IMR-90 (cell line): Measurements from ENCODE around the gene AP3B1. TPM values are rescaled to one million over a fixed set of nuclear protein-coding genes. Genes with fewer than 3 reads are reported as not detected.

Experiments used
- ATAC-seq: fragments of 200-7000 bp; cut with Tn5 transposase; 2 replicates; pipeline ENCODE4 v1.9.1; 2020; ENCODE audit warnings: low read depth, mild to moderate bottlenecking, moderate library complexity
- BruUV-seq: library from RNA; stranded (reverse); fragments of 400-500 nt; replicated peaks from 2 replicates; lab custom pipeline; 2021; lab: Mats Ljungman, UMichigan
- CTCF ChIA-PET: fragments of 300-600 bp; formaldehyde crosslinking; extraction: SDS; loops from one replicate; lab custom pipeline; 2021; ENCODE audit warnings: antibody characterized with exemption; lab: Yijun Ruan, JAX
- POLR2A ChIA-PET: fragments of 300-600 bp; sonication (Branson Sonifier 250); formaldehyde crosslinking; loops from one replicate; lab custom pipeline; 2022; ENCODE audit warnings: antibody characterized with exemption; ENCODE audit not compliant: unreplicated experiment; lab: Charles Lee
- DNase-seq: peaks from one replicate; pipeline ENCODE4 v3.0.0; 2013
- H2AFZ ChIP-seq: replicated peaks from 2 replicates; pipeline ENCODE3; 2013; ENCODE audit warnings: low read length, mild to moderate bottlenecking; ENCODE audit not compliant: poor library complexity
- H2AK5ac ChIP-seq: 2 replicates; pipeline ENCODE4 v1.6.1; 2013; ENCODE audit warnings: low read depth, low read length, inconsistent platforms
- H2AK9ac ChIP-seq: replicated peaks from 2 replicates; pipeline ENCODE3; 2013; ENCODE audit warnings: mild to moderate bottlenecking, low read depth, low read length, moderate library complexity; ENCODE audit not compliant: poor library complexity
- H2BK120ac ChIP-seq: 2 replicates; pipeline ENCODE4 v1.6.1; 2013; ENCODE audit warnings: low read depth, low read length, inconsistent platforms
- H2BK15ac ChIP-seq: 3 replicates; pipeline ENCODE4 v1.6.1; 2013; ENCODE audit warnings: low read depth, low read length, inconsistent platforms
- H2BK20ac ChIP-seq: 2 replicates; pipeline ENCODE4 v1.6.1; 2013; ENCODE audit warnings: low read depth, mild to moderate bottlenecking, inconsistent platforms, low read length, moderate library complexity
- H2BK5ac ChIP-seq: 2 replicates; pipeline ENCODE4 v1.6.1; 2013; ENCODE audit warnings: mild to moderate bottlenecking, low read depth, low read length, inconsistent platforms; ENCODE audit not compliant: poor library complexity, severe bottlenecking
- H3K14ac ChIP-seq: replicated peaks from 2 replicates; pipeline ENCODE4 v1.6.1; 2013; ENCODE audit warnings: low read depth, low read length, inconsistent platforms
- H3K18ac ChIP-seq: 2 replicates; pipeline ENCODE4 v1.6.1; 2013; ENCODE audit warnings: low read depth, low read length, control low read depth
- H3K23ac ChIP-seq: 2 replicates; pipeline ENCODE4 v1.6.1; 2013; ENCODE audit warnings: low read depth, low read length, inconsistent platforms
- H3K27ac ChIP-seq: 2 replicates; pipeline ENCODE4 v1.5.1; 2013; ENCODE audit warnings: mild to moderate bottlenecking, control low read depth, low read length; ENCODE audit not compliant: insufficient read depth
- H3K27me3 ChIP-seq: 2 replicates; pipeline ENCODE4 v1.6.1; 2013; ENCODE audit warnings: low read length; ENCODE audit not compliant: control insufficient read depth, insufficient read depth
- H3K36me3 ChIP-seq: 2 replicates; pipeline ENCODE4 v1.6.1; 2013; ENCODE audit warnings: low read length, mixed read lengths; ENCODE audit not compliant: control insufficient read depth, insufficient read depth
- H3K4ac ChIP-seq: 2 replicates; pipeline ENCODE4 v1.6.1; 2013; ENCODE audit warnings: low read depth, low read length, inconsistent platforms
- H3K4me1 ChIP-seq: 2 replicates; pipeline ENCODE4 v1.6.1; 2013; ENCODE audit warnings: low read length, mixed read lengths; ENCODE audit not compliant: control insufficient read depth, insufficient read depth
- H3K4me2 ChIP-seq: 2 replicates; pipeline ENCODE4 v1.6.1; 2013; ENCODE audit warnings: low read depth, mild to moderate bottlenecking, control low read depth, low read length, moderate library complexity
- H3K4me3 ChIP-seq: 2 replicates; pipeline ENCODE4 v1.5.1; 2013; ENCODE audit warnings: low read depth, mild to moderate bottlenecking, control low read depth, low read length, moderate library complexity; ENCODE audit not compliant: insufficient read depth
- H3K56ac ChIP-seq: 2 replicates; pipeline ENCODE4 v1.6.1; 2013; ENCODE audit warnings: low read length, inconsistent platforms; ENCODE audit not compliant: insufficient read depth; ENCODE audit errors: extremely low read depth
- H3K79me1 ChIP-seq, 2 experiments: 2 replicates each; pipeline ENCODE4 v1.6.1; 2013; ENCODE audit warnings: low read length in 2 of 2, inconsistent platforms in 1 of 2, low read depth in 1 of 2
- H3K9ac ChIP-seq: 2 replicates; pipeline ENCODE4 v1.6.1; 2013; ENCODE audit warnings: low read depth, low read length, control low read depth
- H3K9me1 ChIP-seq: 2 replicates; pipeline ENCODE4 v1.6.1; 2013; ENCODE audit warnings: low read length, inconsistent platforms; ENCODE audit not compliant: insufficient read depth
- H3K9me3 ChIP-seq: 2 replicates; pipeline ENCODE4 v1.6.1; 2013; ENCODE audit warnings: low read length; ENCODE audit not compliant: control insufficient read depth, insufficient read depth
- H4K20me1 ChIP-seq: 2 replicates; pipeline ENCODE4 v1.6.1; 2013; ENCODE audit warnings: low read length, inconsistent platforms; ENCODE audit not compliant: insufficient read depth
- H4K5ac ChIP-seq: 2 replicates; pipeline ENCODE4 v1.6.1; 2013; ENCODE audit warnings: mild to moderate bottlenecking, low read depth, low read length, control low read depth
- H4K8ac ChIP-seq, 2 experiments: 2 replicates each; pipeline ENCODE4 v1.6.1; 2013; ENCODE audit warnings: low read depth in 2 of 2, low read length in 2 of 2, control low read depth in 1 of 2, inconsistent platforms in 1 of 2
- H4K91ac ChIP-seq: 2 replicates; pipeline ENCODE4 v1.6.1; 2013; ENCODE audit warnings: low read depth, low read length, inconsistent platforms; ENCODE audit not compliant: insufficient read depth
- ELK1 ChIP-seq: fragments of 150-350 bp; IDR thresholded peaks from 2 replicates; pipeline ENCODE4 v1.6.1; 2016; ENCODE audit warnings: low read depth, mild to moderate bottlenecking, low read length, moderate library complexity, borderline replicate concordance
- WGBS, 2 experiments: methylation state at CpG; one replicate each; pipeline versions ENCODE4 v1.1.5 to v1.1.7; 2013; ENCODE audit warnings: missing lambda C conversion rate in 2 of 2; ENCODE audit not compliant: insufficient read length in 1 of 2; ENCODE audit errors: extremely low coverage in 2 of 2; 5-methylcytosine and 5-hydroxymethylcytosine counted together
- dilution Hi-C: fragments of 300-500 bp; cut with HindIII; formaldehyde crosslinking; loops from one replicate; pipeline ENCODE4 v1.14.3; 2018; ENCODE audit warnings: low sequenced_read_pairs; ENCODE audit not compliant: unreplicated experiment
- in situ Hi-C: fragments of 300-500 bp; cut with MboI; formaldehyde crosslinking; loops from 3 replicates; pipeline ENCODE4 v1.14.3; 2019; ENCODE audit warnings: low sequenced_read_pairs, inconsistent platforms, mixed read lengths
- intact Hi-C: fragments of 100-400 bp; cut with micrococcal nuclease; formaldehyde crosslinking; loops from 2 replicates; pipeline ENCODE4 v1.10.0; 2022
- polyA plus RNA-seq, 3 experiments: library from polyadenylated mRNA; depleted of rRNA; stranded (reverse); fragments of >200 nt; gene quantifications; 2 replicates each; pipeline ENCODE4 v1.2.3, GENCODE V29; 2012; ENCODE audit warnings: low replicate concordance in 1 of 3
- total RNA-seq: library from RNA; depleted of rRNA; stranded (reverse); fragments of >200 nt; gene quantifications from 2 replicates; pipeline ENCODE4 v1.2.3, GENCODE V29; 2012

Gene AP3B1
- total and polyA plus RNA-seq, 2 of the 4 experiments (the other 2 are of a cell fraction) = 33.1 to 59.0 TPM

GRCh38 chr5:77991084-77991483, 303.4 kb downstream of the AP3B1 start:
- H2AK9ac ChIP-seq = no peak overlapping the region
- in situ Hi-C loops (no loop called here), intact Hi-C loops (no loop called here), dilution Hi-C loops (no loop called here)
- H3K4me2 ChIP-seq = no peak overlapping the region
- no peak overlapping the region for H3K18ac ChIP-seq
- WGBS, 2 experiments = no CpG with 5 or more reads among the region's 5 CpGs
- H3K4me1 ChIP-seq = no peaks in the 10 kb centered on the region; the same call in 1 of the 2 replicates
- TF ChIP-seq ELK1 = no peak
- no peak overlapping the region for H2BK15ac ChIP-seq
- H2BK20ac ChIP-seq = no peak overlapping the region
- ChIA-PET CTCF (no interaction called here), POLR2A (no interaction called here)
- no peak overlapping the region for H4K91ac ChIP-seq
- H3K23ac ChIP-seq = no peak overlapping the region
- DNase-seq (no peak), ATAC-seq (no peak)
- no peak overlapping the region for H3K4ac ChIP-seq
- no peak overlapping the region for H2AK5ac ChIP-seq
- H2AFZ ChIP-seq = no peak overlapping the region
- no peak overlapping the region for H3K9ac ChIP-seq
- H3K79me1 ChIP-seq = no peaks in the 10 kb centered on the region; a peak in 1 of 4 replicates
- no peaks in the 10 kb centered on the region for H3K27me3 ChIP-seq
- no peak overlapping the region for H3K14ac ChIP-seq
- no peak overlapping the region for H4K8ac ChIP-seq
- H2BK120ac ChIP-seq = no peak overlapping the region
- peaks cover 3% of the 10 kb centered on the region; the same call in 1 of the 2 replicates for H3K9me1 ChIP-seq
- H3K56ac ChIP-seq = no peak overlapping the region
- BruUV-seq = no TSS peak
- H3K36me3 ChIP-seq = no peaks in the 10 kb centered on the region; the same call in 1 of the 2 replicates
- no peaks in the 10 kb centered on the region for H4K20me1 ChIP-seq
- H4K5ac ChIP-seq = no peak overlapping the region
- H3K27ac ChIP-seq = no peak overlapping the region
- H3K9me3 ChIP-seq = no peaks in the 10 kb centered on the region
- no peak overlapping the region for H3K4me3 ChIP-seq
- H2BK5ac ChIP-seq = no peak overlapping the region
